Memory B cell (primary cell): ENCODE data around the gene PSENEN.

ENCODE experiments used
- ATAC-seq: fragments of 150-1000 bp; cut with Tn5 transposase; 2 replicates; pipeline ENCODE4 v1.10.0; 2021; ENCODE audit warnings: low read depth, mild to moderate bottlenecking, moderate library complexity
- DNase-seq, 2 donors: peaks; one replicate each; pipeline ENCODE4 v3.0.0; 2022; ENCODE audit warnings: low spot score in 2 of 2
- H3K27ac Mint-ChIP-seq: one replicate; pipeline ENCODE4 v1.8.0; 2022; ENCODE audit warnings: mild to moderate bottlenecking, moderate library complexity, mixed read lengths
- H3K27me3 Mint-ChIP-seq: one replicate; pipeline ENCODE4 v1.8.0; 2022; ENCODE audit warnings: mixed read lengths
- H3K36me3 Mint-ChIP-seq: one replicate; pipeline ENCODE4 v1.8.0; 2022; ENCODE audit warnings: mild to moderate bottlenecking, mixed read lengths
- H3K4me1 Mint-ChIP-seq: one replicate; pipeline ENCODE4 v1.8.0; 2022; ENCODE audit warnings: mixed read lengths
- H3K4me3 Mint-ChIP-seq: one replicate; pipeline ENCODE4 v1.8.0; 2022; ENCODE audit warnings: mild to moderate bottlenecking, moderate library complexity, mixed read lengths
- H3K9me3 Mint-ChIP-seq: one replicate; pipeline ENCODE4 v1.8.0; 2022; ENCODE audit warnings: mixed read lengths

PSENEN gene

GRCh38 chr19:35745328-35746086 is at the start of gene PSENEN, which contains the start of gene U2AF1L4:
Gene PSENEN, plus strand, starts transcription at chr19:35745651. Its CDS starts 280 bp downstream, at chr19:35745931.
Gene U2AF1L4, minus strand, starts transcription at chr19:35745418. Its CDS starts 27 bp downstream, at chr19:35745391.
- H3K27ac Mint-ChIP-seq, result peak within 1 kb of the TSS; percentile 98
- H3K4me1 Mint-ChIP-seq, result peaks cover 31% of the 10 kb centered on the region
- peaks cover 6% of the 10 kb centered on the region for H3K36me3 Mint-ChIP-seq
- ATAC-seq, result peak; percentile 53
- peak within 1 kb of the TSS; percentile 96 for H3K4me3 Mint-ChIP-seq
- no peaks in the 10 kb centered on the region for H3K9me3 Mint-ChIP-seq
- no peaks in the 10 kb centered on the region for H3K27me3 Mint-ChIP-seq
- DNase-seq, result peak; percentile 81 to 94

- no peak for DNase-seq
- Mint-ChIP-seq H3K27ac (no peak overlapping the region), H3K9me3 (no peaks in the 10 kb centered on the region), H3K4me3 (no peak overlapping the region), H3K4me1 (peaks cover 3% of the 10 kb centered on the region), H3K27me3 (no peaks in the 10 kb centered on the region), H3K36me3 (no peaks in the 10 kb centered on the region)
- ATAC-seq, result no peak
Measured at GRCh38 chr19:35695895-35696422, 49.5 kb upstream of the PSENEN start.

- ATAC-seq, result no peak
- H3K36me3 Mint-ChIP-seq, result no peaks in the 10 kb centered on the region
- H3K27ac Mint-ChIP-seq, result no peak overlapping the region
- H3K4me3 Mint-ChIP-seq, result no peak overlapping the region
- no peak for DNase-seq
- H3K9me3 Mint-ChIP-seq, result no peaks in the 10 kb centered on the region
- H3K27me3 Mint-ChIP-seq, result no peaks in the 10 kb centered on the region
- H3K4me1 Mint-ChIP-seq, result peaks cover 3% of the 10 kb centered on the region
Measured at GRCh38 chr19:35696835-35697234, 48.6 kb upstream of the PSENEN start.

- Mint-ChIP-seq H3K4me3 (peak overlapping the region; percentile 99), H3K36me3 (no peaks in the 10 kb centered on the region), H3K27ac (peak overlapping the region; percentile 92), H3K27me3 (no peaks in the 10 kb centered on the region), H3K9me3 (no peaks in the 10 kb centered on the region), H3K4me1 (peaks cover 3% of the 10 kb centered on the region)
- DNase-seq (peak; percentile 80 to 89), ATAC-seq (peak; percentile 97)
Measured at GRCh38 chr19:35702223-35703012, 43.0 kb upstream of the PSENEN start.

GRCh38 chr19:35703343-35703742 is 42.1 kb upstream of the PSENEN start:
- H3K27me3 Mint-ChIP-seq, result no peaks in the 10 kb centered on the region
- H3K4me3 Mint-ChIP-seq, result peak overlapping the region; percentile 99
- no peaks in the 10 kb centered on the region for H3K36me3 Mint-ChIP-seq
- H3K27ac Mint-ChIP-seq, result no peak overlapping the region
- H3K9me3 Mint-ChIP-seq, result no peaks in the 10 kb centered on the region
- H3K4me1 Mint-ChIP-seq, result peaks cover 3% of the 10 kb centered on the region
- DNase-seq (no peak), ATAC-seq (no peak)

- Mint-ChIP-seq H3K27me3 (no peaks in the 10 kb centered on the region), H3K27ac (no peak within 1 kb of the TSS), H3K4me3 (no peak within 1 kb of the TSS), H3K36me3 (no peaks in the 10 kb centered on the region), H3K9me3 (no peaks in the 10 kb centered on the region), H3K4me1 (peaks cover 3% of the 10 kb centered on the region)
- DNase-seq (no peak), ATAC-seq (no peak)
Measured at GRCh38 chr19:35704218-35704617, 41.2 kb upstream of the PSENEN start, which contains the start of gene ZBTB32. Gene ZBTB32, plus strand, starts transcription at chr19:35704558. Its CDS starts 10,069 bp downstream, at chr19:35714627.

GRCh38 chr19:35708391-35708790 is 37.1 kb upstream of the PSENEN start:
- DNase-seq (no peak), ATAC-seq (no peak)
- Mint-ChIP-seq H3K27me3 (no peaks in the 10 kb centered on the region), H3K27ac (no peak overlapping the region), H3K36me3 (no peaks in the 10 kb centered on the region), H3K4me1 (peaks cover 17% of the 10 kb centered on the region), H3K9me3 (no peaks in the 10 kb centered on the region), H3K4me3 (no peak overlapping the region)

- peak overlapping the region; percentile 70 for H3K4me3 Mint-ChIP-seq
- H3K27ac Mint-ChIP-seq, result peak overlapping the region; percentile 99
- ATAC-seq, result peak; percentile 47
Measured at GRCh38 chr19:35710784-35711723, 34.4 kb upstream of the PSENEN start.

GRCh38 chr19:35712567-35713505 is 32.6 kb upstream of the PSENEN start:
- peak overlapping the region; percentile 92 for H3K4me3 Mint-ChIP-seq
- no peaks in the 10 kb centered on the region for H3K27me3 Mint-ChIP-seq
- peaks cover 2% of the 10 kb centered on the region for H3K36me3 Mint-ChIP-seq
- peaks cover 40% of the 10 kb centered on the region for H3K4me1 Mint-ChIP-seq
- DNase-seq (peak in 1 of 2 donors; percentile 54), ATAC-seq (peak; percentile 16)
- H3K27ac Mint-ChIP-seq, result peak overlapping the region; percentile 99
- H3K9me3 Mint-ChIP-seq, result no peaks in the 10 kb centered on the region

More at GRCh38 chr19:35710784-35711723, 34.4 kb upstream of the PSENEN start:
- Mint-ChIP-seq H3K9me3 (no peaks in the 10 kb centered on the region), H3K36me3 (no peaks in the 10 kb centered on the region), H3K4me1 (peaks cover 34% of the 10 kb centered on the region), H3K27me3 (no peaks in the 10 kb centered on the region)
- DNase-seq, result peak in 1 of 2 donors; percentile 59

- peak overlapping the region; percentile 92 for H3K4me3 Mint-ChIP-seq
- H3K27ac Mint-ChIP-seq, result peak overlapping the region; percentile 99
- H3K27me3 Mint-ChIP-seq, result no peaks in the 10 kb centered on the region
- no peak for DNase-seq
- ATAC-seq, result no peak
- peaks cover 2% of the 10 kb centered on the region for H3K36me3 Mint-ChIP-seq
- peaks cover 40% of the 10 kb centered on the region for H3K4me1 Mint-ChIP-seq
- H3K9me3 Mint-ChIP-seq, result no peaks in the 10 kb centered on the region
Measured at GRCh38 chr19:35713506-35713850, 32.0 kb upstream of the PSENEN start.

- DNase-seq (no peak), ATAC-seq (no peak)
- peak overlapping the region; percentile 92 for H3K4me3 Mint-ChIP-seq
- no peaks in the 10 kb centered on the region for H3K9me3 Mint-ChIP-seq
- peaks cover 40% of the 10 kb centered on the region for H3K4me1 Mint-ChIP-seq
- H3K27me3 Mint-ChIP-seq, result no peaks in the 10 kb centered on the region
- H3K36me3 Mint-ChIP-seq, result peaks cover 2% of the 10 kb centered on the region
- H3K27ac Mint-ChIP-seq, result peak overlapping the region; percentile 99
Measured at GRCh38 chr19:35713904-35714495, 31.5 kb upstream of the PSENEN start.

GRCh38 chr19:35714601-35715354 is 30.7 kb upstream of the PSENEN start:
- H3K9me3 Mint-ChIP-seq, result no peaks in the 10 kb centered on the region
- ATAC-seq, result no peak
- H3K27ac Mint-ChIP-seq, result peak overlapping the region; percentile 99
- H3K4me3 Mint-ChIP-seq, result peak overlapping the region; percentile 92
- DNase-seq, result no peak
- H3K27me3 Mint-ChIP-seq, result no peaks in the 10 kb centered on the region
- peaks cover 2% of the 10 kb centered on the region for H3K36me3 Mint-ChIP-seq
- H3K4me1 Mint-ChIP-seq, result peaks cover 48% of the 10 kb centered on the region
